ENCODE data around the gene MRPL58. TPM values are rescaled to one million over a fixed set of nuclear protein-coding genes. Genes with fewer than 3 reads are reported as not detected.

MRPL58 gene
- total and polyA plus RNA-seq, 2 of the 8 experiments (the other 6 are each of a cell fraction or from before 2014, with no cell fraction given), result 43.6 to 49.1 TPM

- Histone ChIP-seq H3K27ac (ENCODE audit: low read depth, low read length) (peak overlapping the region; percentile 46; the same call in 1 of the 2 replicates), H3K4me3 (ENCODE audit: extremely low read depth in 1 of 4, insufficient read depth in 2 of 4, low read depth in 3 of 4, low read length in 4 of 4) (peak overlapping the region; percentile 31 to 84 (median 41); a peak in 7 of 8 replicates), H3K4me2 (ENCODE audit: insufficient read depth in 1 of 2, low read depth in 2 of 2, low read length in 2 of 2) (peak overlapping the region; percentile 66 to 84), H3K23ac (ENCODE audit: insufficient read length) (no peak overlapping the region), H3K23me2 (ENCODE audit: low read depth, low read length) (peaks cover 6% of the 10 kb centered on the region; the same call in 1 of the 2 replicates), H3K4me1 (replicated peaks in 1 of 4; ENCODE audit: control insufficient read depth in 3 of 4, insufficient read depth in 4 of 4, low read length in 3 of 4) (peaks cover 0 to 15% (median 4%) of the 10 kb centered on the region in 4 experiments; a peak in 5 of 7 replicates), H4K5ac (ENCODE audit: insufficient read length, low read depth, low read length) (peak overlapping the region; percentile 20), H3K27me3 (replicated peaks in 1 of 4; ENCODE audit: control insufficient read depth in 3 of 4, extremely low read depth in 1 of 4, insufficient read depth in 3 of 4, low read length in 3 of 4) (no peaks in the 10 kb centered on the region), H3K9ac (replicated peaks in 1 of 4; ENCODE audit: extremely low read depth in 1 of 4, low read depth in 3 of 4, low read length in 3 of 4) (peak overlapping the region in 2 of 4 experiments; percentile 25 to 51; a peak in 3 of 7 replicates), H3K79me2 (ENCODE audit: control insufficient read depth in 1 of 2, insufficient read depth in 2 of 2, low read length in 2 of 2) (peaks cover 0 to 14% of the 10 kb centered on the region in 2 experiments; a peak in 2 of 4 replicates), H2BK120ac (replicated peaks; ENCODE audit: low read depth, low read length) (no peak overlapping the region), H2AK5ac (ENCODE audit: low read depth, low read length) (no peak overlapping the region), H3K4ac (replicated peaks; ENCODE audit: insufficient read length, low read depth, low read length) (no peak overlapping the region), H2BK15ac (ENCODE audit: low read length) (no peak overlapping the region; the same call in 1 of the 2 replicates), H4K8ac (ENCODE audit: extremely low read depth, insufficient read depth, low read length) (no peak overlapping the region), H2BK12ac (ENCODE audit: low read depth, low read length) (no peak overlapping the region), H3K18ac (ENCODE audit: extremely low read depth, low read length) (no peak overlapping the region), H4K20me1 (replicated peaks in 1 of 2; ENCODE audit: control insufficient read depth in 1 of 2, insufficient read depth in 2 of 2, low read length in 2 of 2) (peaks cover 0 to 2% of the 10 kb centered on the region in 2 experiments), H4K91ac (replicated peaks; ENCODE audit: insufficient read length, low read length) (peak overlapping the region; percentile 50), H3K36me3 (ENCODE audit: control insufficient read depth in 2 of 4, insufficient read depth in 4 of 4, low read length in 3 of 4) (no peaks in the 10 kb centered on the region; a peak in 3 of 8 replicates), H3K9me3 (ENCODE audit: insufficient read depth in 2 of 2, low read depth in 1 of 2, low read length in 1 of 2) (no peaks in the 10 kb centered on the region), H2BK20ac (ENCODE audit: low read length) (no peak overlapping the region), H2BK5ac (ENCODE audit: low read depth, low read length) (peak overlapping the region; percentile 6), H3K14ac (ENCODE audit: insufficient read length) (no peak overlapping the region), H2AFZ (ENCODE audit: low read length) (no peak overlapping the region), H3K56ac (replicated peaks; ENCODE audit: insufficient read length, low read depth, low read length) (no peak overlapping the region), H3K79me1 (ENCODE audit: low read depth, low read length) (no peaks in the 10 kb centered on the region)
- WGBS, 2 experiments (ENCODE audit: extremely low coverage in 1 of 2, insufficient coverage in 1 of 2, insufficient read length in 1 of 2, insufficient replicate concordance in 2 of 2, low coverage in 1 of 2, low lambda C conversion rate in 2 of 2, missing lambda C conversion rate in 1 of 2), result 74% methylated on average over 13 of the region's 13 CpGs; no CpG with 5 or more reads in 1 of the 2 experiments
- no peak for FAIRE-seq
- ChIA-PET POLR2A (ENCODE audit: partially characterized antibody) (interaction anchor here (0.7 to 5.8 kb wide), 29 partner anchors 8 to 394 kb away, joined by 3 to 87 read pairs (median 5); partner anchors contain the start of genes ATP5PD, CDR2L, GRB2 and HID1), CTCF (ENCODE audit: partially characterized antibody) (interaction anchor here (0.6 to 20.3 kb wide), 26 partner anchors 9 to 266 kb away, joined by 3 to 345 read pairs (median 4); partner anchors contain the start of gene CDR2L)
- no peak for DNase-seq (ENCODE audit: low read depth in 1 of 2, low spot score in 2 of 2)
- TF ChIP-seq SP4 (IDR thresholded peaks at IDR 0.05; ENCODE audit: low read length), result no peak
- no peak for TF ChIP-seq CEBPB (IDR thresholded peaks at IDR 0.05; ENCODE audit: low read depth, low read length)
- no peak for TF ChIP-seq JUND (IDR thresholded peaks at IDR 0.05; ENCODE audit: low read length)
- TF ChIP-seq SP2 (IDR thresholded peaks at IDR 0.05; ENCODE audit: low read length), result no peak
- TF ChIP-seq CTBP2 (IDR thresholded peaks at IDR 0.05; ENCODE audit: borderline replicate concordance, insufficient read depth, insufficient read length, low read length), result no peak
- TF ChIP-seq, protein P1, sequence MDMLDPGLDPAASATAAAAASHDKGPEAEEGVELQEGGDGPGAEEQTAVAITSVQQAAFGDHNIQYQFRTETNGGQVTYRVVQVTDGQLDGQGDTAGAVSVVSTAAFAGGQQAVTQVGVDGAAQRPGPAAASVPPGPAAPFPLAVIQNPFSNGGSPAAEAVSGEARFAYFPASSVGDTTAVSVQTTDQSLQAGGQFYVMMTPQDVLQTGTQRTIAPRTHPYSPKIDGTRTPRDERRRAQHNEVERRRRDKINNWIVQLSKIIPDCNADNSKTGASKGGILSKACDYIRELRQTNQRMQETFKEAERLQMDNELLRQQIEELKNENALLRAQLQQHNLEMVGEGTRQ (IDR thresholded peaks at IDR 0.05; ENCODE audit: low read length), result no peak
- TF ChIP-seq EZH2 (IDR thresholded peaks at IDR 0.05; ENCODE audit: low read depth, low read length, severe bottlenecking), result no peak
- TF ChIP-seq SIRT6 (IDR thresholded peaks at IDR 0.05; ENCODE audit: low read length), result no peak
- TF ChIP-seq CREB1 (IDR thresholded peaks at IDR 0.05), result no peak
- TF ChIP-seq TAF1 (IDR thresholded peaks at IDR 0.05; ENCODE audit: low read depth, low read length), result no peak
- no peak for TF ChIP-seq ASH2L (IDR thresholded peaks at IDR 0.05; ENCODE audit: low read length)
These were observed 922 bp upstream of the MRPL58 start for GRCh38 chr17:75011401-75012095.
